NB4 (cell line): ENCODE measurements around the gene CD44.

Experiments used
- DNase-seq: peaks from one replicate; pipeline ENCODE4 v3.0.0; 2010; ENCODE audit warnings: low read depth
- H3K4me3 ChIP-seq: one replicate; pipeline ENCODE4 v1.5.1; 2011; ENCODE audit warnings: mild to moderate bottlenecking, low read depth, low read length, moderate library complexity
- CTCF ChIP-seq: IDR thresholded peaks from one replicate; pipeline ENCODE4 v1.5.1; 2012; ENCODE audit warnings: low read depth, low read length
- MAX ChIP-seq: IDR thresholded peaks from 2 replicates; pipeline ENCODE4 v1.6.1; 2011; ENCODE audit warnings: low read depth, low read length
- MYC ChIP-seq: IDR thresholded peaks from 2 replicates; pipeline ENCODE4 v1.6.1; 2011; ENCODE audit warnings: low read depth, low read length
- POLR2A ChIP-seq: IDR thresholded peaks from 2 replicates; pipeline ENCODE4 v1.6.1; 2011; ENCODE audit warnings: mild to moderate bottlenecking; ENCODE audit not compliant: insufficient read length; ENCODE audit errors: extremely low read depth

Gene CD44

DNA sequence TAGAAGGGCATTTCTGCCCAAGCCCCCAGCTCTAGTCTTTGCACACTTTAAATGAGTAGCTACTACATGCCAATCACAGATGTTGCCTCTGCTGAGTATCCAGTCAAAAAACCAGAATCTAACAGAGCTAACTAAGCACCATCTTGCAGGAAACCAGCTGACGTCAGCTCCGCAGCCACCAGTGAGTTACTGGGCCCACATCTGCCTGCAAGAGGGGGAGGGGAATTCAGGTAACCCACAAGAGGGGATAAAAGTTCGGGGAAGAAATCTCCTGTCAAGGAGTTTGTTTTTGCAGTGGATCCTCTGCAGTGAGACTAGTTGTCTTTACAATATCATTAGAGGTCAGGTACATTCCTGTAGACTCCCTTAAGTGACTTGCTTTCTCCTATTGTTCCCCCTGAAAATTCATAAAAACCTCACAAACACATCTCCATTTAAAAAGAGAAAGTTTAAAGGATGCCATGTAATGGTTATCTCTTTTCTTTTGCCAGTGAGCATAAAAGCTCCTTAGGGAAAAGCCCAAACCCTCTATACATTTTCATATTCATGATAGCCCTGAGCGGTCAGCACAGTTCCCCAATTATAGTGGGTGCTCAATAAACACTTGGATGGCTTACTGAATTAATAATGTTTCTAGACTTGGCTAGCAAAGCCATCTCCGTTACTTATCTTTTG is 9.3 kb downstream of the CD44 start:
- TF ChIP-seq MYC (no peak), POLR2A (no peak), MAX (no peak), CTCF (no peak)
- no peak for DNase-seq
- H3K4me3 ChIP-seq = no peak overlapping the region

DNA sequence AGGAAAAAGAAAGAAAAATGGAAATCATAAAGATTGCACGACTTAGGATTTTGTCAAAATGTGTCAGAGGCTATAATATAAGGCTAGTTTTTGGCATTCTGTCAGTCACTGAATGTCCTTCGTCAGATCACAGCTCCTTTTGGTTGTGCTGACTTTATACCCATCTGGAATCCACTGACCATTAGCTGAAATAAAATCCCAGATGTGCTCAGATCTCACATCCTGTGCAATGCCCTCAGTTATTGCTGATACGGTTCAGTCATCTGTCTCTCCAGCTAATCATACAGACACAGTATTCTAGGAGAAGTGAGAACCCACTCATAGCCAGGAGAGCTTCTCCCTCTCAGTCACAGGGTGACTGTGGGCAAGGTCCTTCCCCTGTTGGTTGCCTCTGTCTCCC is 11.5 kb downstream of the CD44 start:
- no peak for DNase-seq
- TF ChIP-seq CTCF (no peak), MYC (no peak)
- H3K4me3 ChIP-seq = no peak overlapping the region

DNA sequence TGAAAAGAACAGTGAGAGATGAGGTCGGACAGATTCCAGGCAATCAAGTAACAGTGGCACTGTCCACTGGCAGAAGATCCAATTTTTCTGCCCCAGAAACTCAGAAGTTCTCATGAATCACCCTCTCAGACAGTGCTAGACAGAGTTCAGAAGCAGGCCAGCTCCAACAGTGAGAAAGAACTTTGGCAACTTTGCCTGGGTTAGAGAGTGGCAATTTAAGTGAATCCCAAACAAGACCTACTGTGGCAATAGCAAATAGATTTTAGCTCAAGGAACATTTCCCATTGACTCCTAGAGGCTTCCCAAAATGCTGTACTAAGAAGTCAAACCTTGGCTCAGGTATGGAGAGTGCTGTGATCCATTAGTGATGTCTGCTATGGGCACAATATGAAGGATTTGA is 12.3 kb downstream of the CD44 start:
- TF ChIP-seq CTCF (no peak), POLR2A (no peak), MYC (no peak), MAX (no peak)
- no peak for DNase-seq
- H3K4me3 ChIP-seq = no peak overlapping the region

DNA sequence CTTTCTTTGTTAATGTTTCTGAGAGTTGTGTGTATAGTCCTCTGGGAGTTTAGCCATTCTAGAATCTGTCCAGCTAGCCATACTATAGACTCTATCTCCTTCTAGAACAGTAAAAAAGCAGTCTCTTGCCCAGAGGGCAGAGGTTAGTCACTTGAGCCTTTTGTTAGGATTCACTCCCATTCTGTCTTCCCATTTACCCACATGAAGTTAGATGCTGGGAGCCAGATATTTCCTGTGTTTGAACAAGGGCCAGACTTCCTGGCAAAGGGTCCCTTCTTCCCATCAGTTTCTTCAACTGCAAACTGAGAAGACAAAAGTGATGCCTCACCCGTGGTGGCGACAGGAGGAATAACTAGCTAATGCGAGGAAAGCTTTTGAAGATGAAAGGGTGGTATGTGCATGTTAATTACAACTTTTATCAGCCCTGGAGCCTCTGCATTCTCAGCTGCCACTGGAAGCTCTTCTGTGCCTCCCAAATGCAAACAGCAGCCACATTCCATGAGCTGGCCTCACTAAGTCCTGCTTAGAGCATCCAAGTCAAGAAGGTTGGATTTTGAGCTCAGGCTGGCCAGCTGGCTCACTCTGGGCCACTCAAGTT is 12.8 kb downstream of the CD44 start:
- no peak for DNase-seq
- H3K4me3 ChIP-seq = no peak overlapping the region
- TF ChIP-seq CTCF (no peak), MAX (no peak), MYC (no peak), POLR2A (no peak)

DNA sequence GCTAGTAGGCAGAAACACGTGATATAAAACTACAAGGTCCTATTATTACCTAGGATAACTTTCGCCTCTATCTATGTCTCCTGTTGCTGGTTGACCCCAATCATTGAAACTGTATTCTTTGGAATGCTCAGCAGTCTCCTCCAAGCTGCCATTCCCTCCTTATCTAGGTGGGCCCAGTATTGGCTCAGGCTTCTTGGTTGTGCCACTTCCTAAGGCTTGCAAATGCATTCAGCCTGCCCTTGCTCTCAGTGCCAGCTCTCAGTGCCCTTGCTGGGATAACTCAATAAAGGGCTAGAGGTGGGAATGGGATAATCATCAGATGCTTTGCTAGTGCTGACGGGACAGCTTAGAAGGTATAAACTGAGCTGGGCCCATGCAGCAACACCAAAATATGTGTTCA is 13.6 kb downstream of the CD44 start:
- DNase-seq = no peak
- TF ChIP-seq MYC = no peak
- TF ChIP-seq MAX = no peak
- no peak for TF ChIP-seq CTCF
- no peak for TF ChIP-seq POLR2A

GRCh38 chr11:35153280-35153679 is 14.3 kb downstream of the CD44 start:
- no peak for DNase-seq
- H3K4me3 ChIP-seq = no peak overlapping the region
- TF ChIP-seq MYC = no peak
- TF ChIP-seq CTCF = no peak
- no peak for TF ChIP-seq MAX
- TF ChIP-seq POLR2A = no peak

More for the DNA sequence above, 13.6 kb downstream of the CD44 start:
- no peak overlapping the region for H3K4me3 ChIP-seq
